Fibroblast of lung (primary cell): ENCODE measurements around the gene COPB1. TPM values are rescaled to one million over a fixed set of nuclear protein-coding genes. Genes with fewer than 3 reads are reported as not detected.
A peak's percentile ranks its signal among the peaks of the same experiment; 100 is the strongest.

Experiments
- DNase-seq, 2 donors: peaks; one replicate each; pipeline versions ENCODE4 v3.0.0 to v3.0.0-alpha.2; 2010; ENCODE audit warnings: low read depth in 2 of 2
- H2AFZ ChIP-seq: 2 replicates; pipeline ENCODE4 v1.5.1; 2012; ENCODE audit warnings: low read length, control low read depth, inconsistent platforms
- H3K27ac ChIP-seq: 2 replicates; pipeline ENCODE4 v1.5.1; 2011; ENCODE audit warnings: low read length, control low read depth; ENCODE audit not compliant: insufficient read depth
- H3K27me3 ChIP-seq: 2 replicates; pipeline ENCODE4 v1.5.1; 2011; ENCODE audit warnings: mild to moderate bottlenecking, low read length; ENCODE audit not compliant: control insufficient read depth, insufficient read depth
- H3K36me3 ChIP-seq: 2 replicates; pipeline ENCODE4 v1.5.1; 2011; ENCODE audit warnings: low read length; ENCODE audit not compliant: control insufficient read depth, insufficient read depth
- H3K4me1 ChIP-seq: 2 replicates; pipeline ENCODE4 v1.5.1; 2011; ENCODE audit warnings: low read length; ENCODE audit not compliant: control insufficient read depth, insufficient read depth; ENCODE audit errors: extremely low read depth
- H3K4me2 ChIP-seq: 2 replicates; pipeline ENCODE4 v1.5.1; 2011; ENCODE audit warnings: low read length, control low read depth; ENCODE audit not compliant: insufficient read depth; ENCODE audit errors: extremely low read depth
- H3K4me3 ChIP-seq, 4 experiments: fragments of 200-600 bp in 1 of 4; sonication (generic) in 1 of 4; replicated peaks in 1 of 4; 2 replicates each; pipeline ENCODE4 v1.5.1; 2011 to 2016; ENCODE audit warnings: low read length in 4 of 4, low read depth in 3 of 4, mild to moderate bottlenecking in 3 of 4, control low read depth in 2 of 4, inconsistent platforms in 1 of 4, mixed read lengths in 1 of 4; ENCODE audit not compliant: insufficient read depth in 1 of 4; ENCODE audit errors: control extremely low read depth in 1 of 4
- H3K79me2 ChIP-seq: 2 replicates; pipeline ENCODE4 v1.5.1; 2012; ENCODE audit warnings: mild to moderate bottlenecking, low read length, inconsistent platforms; ENCODE audit not compliant: control insufficient read depth, insufficient read depth
- H3K9ac ChIP-seq: 2 replicates; pipeline ENCODE4 v1.5.1; 2011; ENCODE audit warnings: mild to moderate bottlenecking, low read length, control low read depth; ENCODE audit not compliant: insufficient read depth
- H3K9me3 ChIP-seq: 2 replicates; pipeline ENCODE4 v1.5.1; 2012; ENCODE audit warnings: low read depth, low read length; ENCODE audit not compliant: control insufficient read depth, insufficient read depth
- H4K20me1 ChIP-seq: 2 replicates; pipeline ENCODE4 v1.5.1; 2011; ENCODE audit warnings: low read length; ENCODE audit not compliant: control insufficient read depth, insufficient read depth; ENCODE audit errors: extremely low read depth
- CTCF ChIP-seq, 2 donors: IDR thresholded peaks in 1 of 2; conservative IDR thresholded peaks in 1 of 2; 1 replicate in 1 of 2; 2 replicates in 1 of 2; pipeline ENCODE4 v1.5.1; 2011 to 2012; ENCODE audit warnings: low read length in 2 of 2, control low read depth in 1 of 2, inconsistent platforms in 1 of 2, low read depth in 1 of 2, mild to moderate bottlenecking in 1 of 2
- EZH2 ChIP-seq: IDR thresholded peaks from 2 replicates; pipeline ENCODE4 v1.5.1; 2012; ENCODE audit warnings: low read length, control low read depth, mild to moderate bottlenecking; ENCODE audit errors: missing control alignments
- polyA plus RNA-seq, 2 donors: library from polyadenylated mRNA; depleted of rRNA in 1 of 2; stranded (reverse) in 1 of 2; unstranded in 1 of 2; fragments of >200 nt; gene quantifications; 2 replicates each; pipeline ENCODE4 v1.2.1, GENCODE V29; 2011 to 2012; ENCODE audit warnings: missing spikeins in 1 of 2
- total RNA-seq: library from RNA; depleted of rRNA; stranded (reverse); fragments of >200 nt; gene quantifications from 2 replicates; pipeline ENCODE4 v1.2.1, GENCODE V29; 2014

COPB1 gene
- total and polyA plus RNA-seq, 2 donors (not counting 1 experiment from before 2014, with no cell fraction given), result 264 to 292 TPM

DNA sequence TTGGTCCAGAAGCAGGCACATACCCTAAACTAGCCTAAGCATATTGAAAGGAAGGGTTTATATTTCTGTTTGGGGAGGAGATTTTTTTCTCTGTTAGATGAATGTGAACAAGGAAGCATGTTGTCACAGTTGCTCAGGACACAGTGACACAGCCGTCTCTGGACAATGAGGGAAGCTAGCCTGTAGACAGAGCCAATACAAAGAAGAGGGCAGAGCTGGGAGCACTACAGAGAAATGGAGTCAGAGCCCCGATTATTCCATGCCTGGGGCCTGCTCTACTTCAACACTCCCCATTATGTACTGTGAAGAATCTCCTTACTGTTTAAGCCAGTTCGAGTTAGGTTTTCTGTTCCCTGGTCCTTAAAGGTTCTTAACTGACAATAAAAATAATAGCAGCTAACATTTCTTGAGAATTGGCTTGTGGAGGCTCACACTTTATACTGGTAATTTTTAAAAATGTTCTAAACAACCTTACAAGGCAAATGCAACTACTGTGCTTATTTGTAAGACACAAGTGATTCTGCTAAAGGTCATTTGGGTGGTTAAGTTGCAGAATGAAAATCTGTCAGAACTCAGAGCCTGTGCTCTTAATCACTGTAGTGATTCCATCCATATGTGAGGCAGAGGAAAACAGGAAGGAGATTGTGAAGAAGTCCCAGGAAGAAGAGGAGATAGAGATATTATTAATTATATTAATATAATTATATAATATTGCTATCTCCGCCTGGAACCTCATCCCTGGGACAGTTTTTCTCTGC lies 81.8 kb downstream of the COPB1 start:
- TF ChIP-seq CTCF (conservative IDR thresholded peaks at IDR 0.05 in 1 of 2, IDR thresholded peaks at IDR 0.05 in 1 of 2; ENCODE audit: low read depth in 1 of 2, low read length in 2 of 2) (no peak), EZH2 (no peak)
- Histone ChIP-seq H4K20me1 (no peaks in the 10 kb centered on the region), H3K4me2 (no peak overlapping the region), H3K36me3 (no peaks in the 10 kb centered on the region), H3K9me3 (no peaks in the 10 kb centered on the region), H2AFZ (peak overlapping the region; percentile 19), H3K27me3 (no peaks in the 10 kb centered on the region), H3K4me1 (peaks cover 35% of the 10 kb centered on the region), H3K79me2 (no peaks in the 10 kb centered on the region), H3K27ac (peak overlapping the region; percentile 17), H3K9ac (no peak overlapping the region), H3K4me3 (no peak overlapping the region)
- DNase-seq, result peak; percentile 27 to 54

- no peaks in the 10 kb centered on the region for H3K9me3 ChIP-seq
- H3K79me2 ChIP-seq, result no peaks in the 10 kb centered on the region
- no peak overlapping the region for H3K9ac ChIP-seq
- peak overlapping the region; percentile 17 for H3K27ac ChIP-seq
- no peaks in the 10 kb centered on the region for H3K36me3 ChIP-seq
- H4K20me1 ChIP-seq, result no peaks in the 10 kb centered on the region
- peak overlapping the region; percentile 20 for H2AFZ ChIP-seq
- TF ChIP-seq CTCF (conservative IDR thresholded peaks at IDR 0.05 in 1 of 2, IDR thresholded peaks at IDR 0.05 in 1 of 2; ENCODE audit: low read depth in 1 of 2, low read length in 2 of 2) (no peak), EZH2 (no peak)
- H3K27me3 ChIP-seq, result no peaks in the 10 kb centered on the region
- peaks cover 38% of the 10 kb centered on the region for H3K4me1 ChIP-seq
- H3K4me3 ChIP-seq, result no peak overlapping the region
- H3K4me2 ChIP-seq, result no peak overlapping the region
- peak in 1 of 2 donors; percentile 20 for DNase-seq
Observed at GRCh38 chr11:14417186-14417585, 82.4 kb downstream of the COPB1 start.

GRCh38 chr11:14414470-14415461 lies 84.8 kb downstream of the COPB1 start:
- Histone ChIP-seq H2AFZ (peak overlapping the region; percentile 19), H3K9me3 (no peaks in the 10 kb centered on the region), H3K27me3 (no peaks in the 10 kb centered on the region), H4K20me1 (no peaks in the 10 kb centered on the region), H3K4me3 (no peak overlapping the region), H3K27ac (peak overlapping the region; percentile 70), H3K79me2 (no peaks in the 10 kb centered on the region), H3K4me2 (peak overlapping the region; percentile 26), H3K9ac (no peak overlapping the region), H3K36me3 (no peaks in the 10 kb centered on the region), H3K4me1 (peaks cover 41% of the 10 kb centered on the region)
- TF ChIP-seq CTCF (conservative IDR thresholded peaks at IDR 0.05 in 1 of 2, IDR thresholded peaks at IDR 0.05 in 1 of 2; ENCODE audit: low read depth in 1 of 2, low read length in 2 of 2) (peak in 1 of 2 donors; percentile 4), EZH2 (no peak)
- DNase-seq, result peak; percentile 33 to 65
